PC-3 (cell line): Measurements from ENCODE around the gene GTF3A. TPM values are rescaled to one million over a fixed set of nuclear protein-coding genes. Genes with fewer than 3 reads are reported as not detected.
"Not testable (repeated sequence)": the region's sequence is repeated elsewhere in the genome, so short reads cannot be mapped to it uniquely, and the experiment has no call there.

ENCODE experiments used
- ATAC-seq: fragments of 200-7000 bp; cut with Tn5 transposase; 2 replicates; pipeline ENCODE4 v1.9.1; 2020; ENCODE audit warnings: mild to moderate bottlenecking, moderate library complexity
- BruUV-seq: library from RNA; stranded (reverse); fragments of 400-500 nt; replicated peaks from 2 replicates; lab custom pipeline; 2021; lab: Mats Ljungman, UMichigan
- CTCF ChIA-PET: fragments of 300-600 bp; sonication (Branson Sonifier 250); formaldehyde crosslinking; loops from one replicate; lab custom pipeline; 2022; ENCODE audit warnings: antibody characterized with exemption; lab: Charles Lee
- POLR2A ChIA-PET: fragments of 300-600 bp; sonication (Branson Sonifier 250); formaldehyde crosslinking; loops from one replicate; lab custom pipeline; 2022; ENCODE audit warnings: antibody characterized with exemption; ENCODE audit not compliant: unreplicated experiment; lab: Charles Lee
- DNase-seq: peaks from one replicate; pipeline ENCODE4 v3.0.0-alpha.2; 2015
- H2AFZ ChIP-seq: fragments of 300-600 bp; sonication (generic); 2 replicates; pipeline ENCODE4 v1.6.0; 2016; ENCODE audit warnings: antibody characterized with exemption, low read length
- H3F3A ChIP-seq: fragments of 300-600 bp; sonication (generic); one replicate; pipeline ENCODE4 v1.6.0; 2017; ENCODE audit warnings: antibody characterized with exemption, low read length, control low read depth, mild to moderate bottlenecking; ENCODE audit not compliant: unreplicated experiment
- H3K27ac ChIP-seq: fragments of 300-600 bp; sonication (generic); 2 replicates; pipeline ENCODE4 v1.5.1; 2016; ENCODE audit warnings: mild to moderate bottlenecking, low read length
- H3K27me3 ChIP-seq: fragments of 300-600 bp; sonication (generic); 2 replicates; pipeline ENCODE4 v1.6.1; 2016; ENCODE audit warnings: low read length, mixed read lengths
- H3K36me3 ChIP-seq: fragments of 300-600 bp; sonication (generic); 2 replicates; pipeline ENCODE4 v1.6.1; 2016; ENCODE audit warnings: low read depth, mixed run types, low read length, mixed read lengths
- H3K4me1 ChIP-seq: fragments of 300-600 bp; sonication (generic); 2 replicates; pipeline ENCODE4 v1.5.1; 2016; ENCODE audit warnings: low read length; ENCODE audit not compliant: insufficient read depth
- H3K4me2 ChIP-seq: fragments of 300-600 bp; sonication (generic); 2 replicates; pipeline ENCODE4 v1.6.0; 2016; ENCODE audit warnings: low read length
- H3K4me3 ChIP-seq: fragments of 300-600 bp; sonication (generic); 2 replicates; pipeline ENCODE4 v1.5.1; 2016; ENCODE audit warnings: mild to moderate bottlenecking, low read length, mixed read lengths
- H3K79me2 ChIP-seq: fragments of 300-600 bp; sonication (generic); 2 replicates; pipeline ENCODE4 v1.6.1; 2017; ENCODE audit warnings: low read length, mixed read lengths
- H3K9ac ChIP-seq: fragments of 300-600 bp; sonication (generic); 2 replicates; pipeline ENCODE4 v1.6.0; 2016; ENCODE audit warnings: mild to moderate bottlenecking, low read length
- H3K9me2 ChIP-seq: fragments of 300-600 bp; sonication (generic); replicated peaks from 2 replicates; pipeline ENCODE4 v1.6.1; 2016; ENCODE audit warnings: mixed run types, low read length, mixed read lengths
- H3K9me3 ChIP-seq: fragments of 300-600 bp; sonication (generic); 2 replicates; pipeline ENCODE4 v1.6.1; 2016; ENCODE audit warnings: low read length, mixed read lengths
- H4K20me1 ChIP-seq: fragments of 300-600 bp; sonication (generic); 2 replicates; pipeline ENCODE4 v1.6.1; 2016; ENCODE audit warnings: low read length, mixed read lengths
- CTCF ChIP-seq: fragments of 300-600 bp; sonication (generic); conservative IDR thresholded peaks from 2 replicates; pipeline ENCODE4 v1.5.1; 2017; ENCODE audit warnings: antibody characterized with exemption, low read depth, mild to moderate bottlenecking, low read length
- EZH2 ChIP-seq: fragments of 300-600 bp; sonication (generic); IDR thresholded peaks from one replicate; pipeline ENCODE4 v1.6.1; 2017; ENCODE audit warnings: antibody characterized with exemption, mild to moderate bottlenecking, low read length; ENCODE audit not compliant: unreplicated experiment
- EZH2phosphoT487 ChIP-seq: fragments of 300-600 bp; sonication (generic); IDR thresholded peaks from 2 replicates; pipeline ENCODE4 v1.6.1; 2018; ENCODE audit warnings: mild to moderate bottlenecking, antibody characterized with exemption, low read length, borderline replicate concordance
- intact Hi-C: fragments of 100-400 bp; cut with micrococcal nuclease; formaldehyde crosslinking; loops from 2 replicates; pipeline ENCODE4 v1.9.0; 2023
- total RNA-seq: library from RNA; depleted of rRNA; stranded (reverse); fragments of >200 nt; gene quantifications from 2 replicates; pipeline ENCODE4 v1.2.3, GENCODE V29; 2014

GTF3A gene
- total RNA-seq, 1 experiment from 2014 or later = 201 TPM

DNA sequence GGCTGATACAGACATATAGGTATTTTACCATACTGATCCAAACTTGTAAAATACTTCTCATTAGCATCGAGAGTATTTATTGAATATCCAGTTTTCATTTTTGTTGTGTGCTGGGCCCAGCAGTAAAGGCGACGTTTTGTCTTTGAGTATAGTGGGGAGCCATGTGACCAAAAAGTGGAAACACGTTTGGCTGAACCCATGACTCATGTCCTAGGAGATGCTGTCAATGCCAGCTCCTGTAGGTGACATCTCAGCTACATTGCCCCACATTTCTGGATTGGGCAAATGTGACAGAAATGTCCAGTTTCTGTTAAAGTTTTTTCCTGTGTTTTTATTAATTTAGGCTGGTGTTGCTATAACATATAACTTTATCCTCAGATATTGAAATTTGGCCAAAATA lies 26.1 kb upstream of the GTF3A start:
- H3K4me2 ChIP-seq = no peak overlapping the region
- H3K79me2 ChIP-seq = no peaks in the 10 kb centered on the region
- no peak for DNase-seq
- TF ChIP-seq EZH2phosphoT487 (no peak), CTCF (no peak), EZH2 (no peak)
- no peaks in the 10 kb centered on the region for H4K20me1 ChIP-seq
- no peak overlapping the region for H2AFZ ChIP-seq
- no peaks in the 10 kb centered on the region for H3K9me2 ChIP-seq
- BruUV-seq = no TSS peak
- no peaks in the 10 kb centered on the region for H3K36me3 ChIP-seq
- no peaks in the 10 kb centered on the region for H3K9me3 ChIP-seq
- no peak overlapping the region for H3K9ac ChIP-seq
- CTCF ChIA-PET = no interaction called here
- ATAC-seq = no peak
- POLR2A ChIA-PET = no interaction called here
- peaks cover 17% of the 10 kb centered on the region for H3K4me1 ChIP-seq
- no peak overlapping the region for H3K27ac ChIP-seq
- intact Hi-C loops = no loop called here
- H3F3A ChIP-seq = no peaks in the 10 kb centered on the region
- no peaks in the 10 kb centered on the region for H3K27me3 ChIP-seq
- H3K4me3 ChIP-seq = no peak overlapping the region

- H3K27me3 ChIP-seq, BruUV-seq: not testable (repeated sequence)
Measured at GRCh38 chr13:27400405-27400804, 24.0 kb upstream of the GTF3A start.

GRCh38 chr13:27401210-27401609 lies 23.2 kb upstream of the GTF3A start:
- Histone ChIP-seq H3K9me2 (no peaks in the 10 kb centered on the region), H3F3A (no peaks in the 10 kb centered on the region), H3K27me3 (no peaks in the 10 kb centered on the region), H3K27ac (peak overlapping the region; percentile 33), H3K9ac (no peak overlapping the region), H4K20me1 (no peaks in the 10 kb centered on the region), H2AFZ (peak overlapping the region; percentile 41; the same call in 1 of the 2 replicates), H3K9me3 (no peaks in the 10 kb centered on the region), H3K4me2 (peak overlapping the region; percentile 54), H3K4me1 (peaks cover 23% of the 10 kb centered on the region), H3K36me3 (no peaks in the 10 kb centered on the region), H3K79me2 (no peaks in the 10 kb centered on the region), H3K4me3 (no peak overlapping the region)
- peak; percentile 87 for ATAC-seq
- BruUV-seq = no TSS peak
- DNase-seq = peak; percentile 68
- intact Hi-C loops = no loop called here
- POLR2A ChIA-PET = interaction anchor here (0.5 kb wide), 2 partner anchors 24 to 467 kb away, joined by 3 to 4 read pairs; no protein-coding TSS in a partner anchor
- TF ChIP-seq EZH2phosphoT487 (no peak), EZH2 (no peak), CTCF (no peak)
- CTCF ChIA-PET = interaction anchor here (0.8 kb wide), 1 partner anchor 12 kb away, joined by 3 read pairs; no protein-coding TSS in a partner anchor

More at GRCh38 chr13:27400405-27400804, 24.0 kb upstream of the GTF3A start:
- H3K36me3 ChIP-seq, CTCF ChIA-PET, H3K9me2 ChIP-seq, intact Hi-C loops, H2AFZ ChIP-seq, H3K9ac ChIP-seq, H3K9me3 ChIP-seq, ATAC-seq, H3F3A ChIP-seq, H3K4me2 ChIP-seq, H3K27ac ChIP-seq, H3K4me3 ChIP-seq, H4K20me1 ChIP-seq, H3K79me2 ChIP-seq, DNase-seq: not testable (repeated sequence)
- H3K4me1 ChIP-seq = peaks cover 23% of the 10 kb centered on the region
- POLR2A ChIA-PET = interaction anchor here (0.5 kb wide), 1 partner anchor 23 kb away, joined by 4 read pairs; no protein-coding TSS in a partner anchor
